HEK293 (cell line): ENCODE measurements around the gene ARMC2.

Source experiments
- ATF2 ChIP-seq: fragments of 450-650 bp; formaldehyde crosslinking; IDR thresholded peaks from 2 replicates; pipeline ENCODE4 v1.5.1; 2016; ENCODE audit warnings: missing biosample characterization, missing genetic modification characterization, low read depth
- SALL2 ChIP-seq: fragments of 450-650 bp; formaldehyde crosslinking; IDR thresholded peaks from 2 replicates; pipeline ENCODE4 v1.5.0; 2017; ENCODE audit warnings: missing biosample characterization, mild to moderate bottlenecking, missing genetic modification characterization, borderline replicate concordance
- YY1 ChIP-seq: fragments of 450-650 bp; formaldehyde crosslinking; IDR thresholded peaks from 2 replicates; pipeline ENCODE4 v1.5.1; 2018; ENCODE audit warnings: missing biosample characterization, missing genetic modification characterization
- ZBTB20 ChIP-seq: fragments of 450-650 bp; formaldehyde crosslinking; IDR thresholded peaks from 2 replicates; pipeline ENCODE4 v1.5.1; 2016; ENCODE audit warnings: missing biosample characterization, missing genetic modification characterization
- ZNF24 ChIP-seq: fragments of 450-650 bp; formaldehyde crosslinking; IDR thresholded peaks from 2 replicates; pipeline ENCODE4 v1.5.1; 2016; ENCODE audit warnings: missing biosample characterization, missing genetic modification characterization
- ZNF248 ChIP-seq: fragments of 450-650 bp; formaldehyde crosslinking; IDR thresholded peaks from 2 replicates; pipeline ENCODE4 v1.5.1; 2017; ENCODE audit warnings: missing biosample characterization, missing genetic modification characterization
- ZNF350 ChIP-seq: fragments of 450-650 bp; formaldehyde crosslinking; IDR thresholded peaks from 2 replicates; pipeline ENCODE4 v1.5.0; 2017; ENCODE audit warnings: missing biosample characterization, mild to moderate bottlenecking, missing genetic modification characterization
- ZNF354C ChIP-seq: fragments of 450-650 bp; formaldehyde crosslinking; IDR thresholded peaks from 2 replicates; pipeline ENCODE4 v1.5.1; 2016; ENCODE audit warnings: missing biosample characterization, missing genetic modification characterization, low read depth, borderline replicate concordance
- ZNF510 ChIP-seq: fragments of 450-650 bp; formaldehyde crosslinking; IDR thresholded peaks from 2 replicates; pipeline ENCODE4 v1.5.1; 2018; ENCODE audit warnings: mild to moderate bottlenecking, missing genetic modification characterization, missing biosample characterization; ENCODE audit not compliant: insufficient replicate concordance
- ZNF585B ChIP-seq: fragments of 450-650 bp; formaldehyde crosslinking; IDR thresholded peaks from 2 replicates; pipeline ENCODE4 v1.5.1; 2016; ENCODE audit warnings: missing biosample characterization, missing genetic modification characterization
- ZNF660 ChIP-seq: fragments of 450-650 bp; IDR thresholded peaks from 2 replicates; pipeline ENCODE4 v1.5.1; 2018; ENCODE audit warnings: missing biosample characterization, mild to moderate bottlenecking, missing genetic modification characterization
- ZNF843 ChIP-seq: fragments of 450-650 bp; formaldehyde crosslinking; IDR thresholded peaks from 2 replicates; pipeline ENCODE4 v1.5.1; 2016; ENCODE audit warnings: missing biosample characterization, missing genetic modification characterization
- ZSCAN30 ChIP-seq: fragments of 450-650 bp; IDR thresholded peaks from 2 replicates; pipeline ENCODE4 v1.5.1; 2018; ENCODE audit warnings: missing biosample characterization, mild to moderate bottlenecking, missing genetic modification characterization, moderate library complexity
- TF ChIP-seq, protein P1 (sequence below): fragments of 450-650 bp; formaldehyde crosslinking; IDR thresholded peaks from 2 replicates; pipeline ENCODE4 v1.5.1; 2016; ENCODE audit warnings: missing biosample characterization, missing genetic modification characterization

- TF ChIP-seq ZNF660 (tag by site-specific recombination) (no peak), SALL2 (tag by site-specific recombination) (no peak), ZNF843 (tag by site-specific recombination) (no peak), ZNF585B (tag by site-specific recombination) (no peak), ZNF354C (tag by site-specific recombination) (no peak), ZNF24 (tag by site-specific recombination) (no peak), ZBTB20 (no peak), ZNF350 (no peak), ZNF248 (tag by site-specific recombination) (no peak), YY1 (tag by site-specific recombination) (no peak), ATF2 (tag by site-specific recombination) (no peak), ZNF510 (tag by site-specific recombination) (no peak), ZSCAN30 (tag by site-specific recombination) (no peak)
- TF ChIP-seq, protein P1, sequence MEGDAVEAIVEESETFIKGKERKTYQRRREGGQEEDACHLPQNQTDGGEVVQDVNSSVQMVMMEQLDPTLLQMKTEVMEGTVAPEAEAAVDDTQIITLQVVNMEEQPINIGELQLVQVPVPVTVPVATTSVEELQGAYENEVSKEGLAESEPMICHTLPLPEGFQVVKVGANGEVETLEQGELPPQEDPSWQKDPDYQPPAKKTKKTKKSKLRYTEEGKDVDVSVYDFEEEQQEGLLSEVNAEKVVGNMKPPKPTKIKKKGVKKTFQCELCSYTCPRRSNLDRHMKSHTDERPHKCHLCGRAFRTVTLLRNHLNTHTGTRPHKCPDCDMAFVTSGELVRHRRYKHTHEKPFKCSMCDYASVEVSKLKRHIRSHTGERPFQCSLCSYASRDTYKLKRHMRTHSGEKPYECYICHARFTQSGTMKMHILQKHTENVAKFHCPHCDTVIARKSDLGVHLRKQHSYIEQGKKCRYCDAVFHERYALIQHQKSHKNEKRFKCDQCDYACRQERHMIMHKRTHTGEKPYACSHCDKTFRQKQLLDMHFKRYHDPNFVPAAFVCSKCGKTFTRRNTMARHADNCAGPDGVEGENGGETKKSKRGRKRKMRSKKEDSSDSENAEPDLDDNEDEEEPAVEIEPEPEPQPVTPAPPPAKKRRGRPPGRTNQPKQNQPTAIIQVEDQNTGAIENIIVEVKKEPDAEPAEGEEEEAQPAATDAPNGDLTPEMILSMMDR (tag by site-specific recombination) = no peak
These were observed 94.6 kb downstream of the ARMC2 start for GRCh38 chr6:108942556-108943492.
